ENCODE results near the gene KIAA0040.

DNA sequence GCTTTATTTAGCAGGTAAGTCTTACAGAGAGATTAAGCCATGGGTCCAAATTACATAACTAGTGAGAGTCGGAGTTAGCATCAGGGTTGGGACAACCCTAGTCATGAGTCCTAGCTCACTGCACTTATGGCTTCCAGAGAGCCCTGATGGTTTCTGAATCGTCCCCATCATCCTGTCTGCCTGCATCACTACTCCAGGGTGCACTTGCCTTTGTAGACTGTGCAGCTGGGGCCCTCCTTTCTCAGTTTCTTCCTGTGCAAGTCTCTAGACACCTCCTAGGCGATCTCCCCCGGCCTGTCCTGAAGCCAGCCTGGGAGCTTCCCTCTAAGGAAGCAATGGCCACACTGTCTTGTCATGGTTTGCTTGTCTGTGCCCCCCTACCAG, 37.1 kb downstream of the KIAA0040 start:
- no peak for TF ChIP-seq POLR2A (IDR thresholded peaks at IDR 0.05)
- TF ChIP-seq, protein P1, sequence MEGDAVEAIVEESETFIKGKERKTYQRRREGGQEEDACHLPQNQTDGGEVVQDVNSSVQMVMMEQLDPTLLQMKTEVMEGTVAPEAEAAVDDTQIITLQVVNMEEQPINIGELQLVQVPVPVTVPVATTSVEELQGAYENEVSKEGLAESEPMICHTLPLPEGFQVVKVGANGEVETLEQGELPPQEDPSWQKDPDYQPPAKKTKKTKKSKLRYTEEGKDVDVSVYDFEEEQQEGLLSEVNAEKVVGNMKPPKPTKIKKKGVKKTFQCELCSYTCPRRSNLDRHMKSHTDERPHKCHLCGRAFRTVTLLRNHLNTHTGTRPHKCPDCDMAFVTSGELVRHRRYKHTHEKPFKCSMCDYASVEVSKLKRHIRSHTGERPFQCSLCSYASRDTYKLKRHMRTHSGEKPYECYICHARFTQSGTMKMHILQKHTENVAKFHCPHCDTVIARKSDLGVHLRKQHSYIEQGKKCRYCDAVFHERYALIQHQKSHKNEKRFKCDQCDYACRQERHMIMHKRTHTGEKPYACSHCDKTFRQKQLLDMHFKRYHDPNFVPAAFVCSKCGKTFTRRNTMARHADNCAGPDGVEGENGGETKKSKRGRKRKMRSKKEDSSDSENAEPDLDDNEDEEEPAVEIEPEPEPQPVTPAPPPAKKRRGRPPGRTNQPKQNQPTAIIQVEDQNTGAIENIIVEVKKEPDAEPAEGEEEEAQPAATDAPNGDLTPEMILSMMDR (IDR thresholded peaks at IDR 0.05) = no peak
